ENCODE measurements around the gene PLXNA4.
A peak's percentile ranks its signal among the peaks of the same experiment; 100 is the strongest.
"Not testable (repeated sequence)": the region's sequence is repeated elsewhere in the genome, so short reads cannot be mapped to it uniquely, and the experiment has no call there.

The PLXNA4 gene

DNA sequence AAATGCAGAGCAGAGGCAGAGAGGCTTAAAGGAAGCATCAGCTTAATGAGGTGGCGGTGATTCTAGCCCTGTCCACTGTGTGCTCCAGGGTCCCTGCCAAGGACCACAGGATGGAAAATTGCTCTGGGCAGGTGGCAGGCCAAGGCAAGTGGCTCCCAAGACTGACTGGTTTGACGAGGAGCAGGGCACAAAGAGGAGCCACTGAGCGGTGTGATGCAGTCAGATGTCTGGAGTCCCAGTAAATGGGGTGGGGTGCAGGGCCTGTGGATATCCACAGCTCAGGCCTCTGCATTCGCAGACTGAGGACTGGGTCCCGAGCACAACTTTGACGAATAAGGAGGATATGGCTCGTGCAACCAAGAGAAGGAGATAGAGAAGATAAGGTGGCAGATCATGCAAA lies 385.6 kb downstream of the PLXNA4 start:
- no peak for DNase-seq

DNA sequence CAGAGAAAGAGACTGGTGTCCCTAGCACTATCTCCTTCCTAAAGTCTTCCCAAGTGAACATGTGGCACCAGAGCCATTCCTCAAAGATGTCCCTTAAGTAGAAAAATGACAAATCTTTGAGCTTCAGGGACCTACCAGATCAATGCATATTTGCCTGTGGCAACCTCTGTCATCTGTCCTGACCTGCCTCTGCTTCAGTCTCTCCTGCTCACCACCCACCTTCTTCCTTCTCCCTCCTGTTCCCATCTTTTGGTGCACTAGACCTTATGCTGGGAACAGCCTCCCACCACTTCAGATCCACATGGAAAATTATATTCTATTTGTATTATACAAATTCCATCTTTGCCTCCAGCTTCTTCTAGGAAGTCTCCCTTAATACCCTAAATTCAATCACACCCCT lies 386.4 kb downstream of the PLXNA4 start:
- no peak for DNase-seq

DNA sequence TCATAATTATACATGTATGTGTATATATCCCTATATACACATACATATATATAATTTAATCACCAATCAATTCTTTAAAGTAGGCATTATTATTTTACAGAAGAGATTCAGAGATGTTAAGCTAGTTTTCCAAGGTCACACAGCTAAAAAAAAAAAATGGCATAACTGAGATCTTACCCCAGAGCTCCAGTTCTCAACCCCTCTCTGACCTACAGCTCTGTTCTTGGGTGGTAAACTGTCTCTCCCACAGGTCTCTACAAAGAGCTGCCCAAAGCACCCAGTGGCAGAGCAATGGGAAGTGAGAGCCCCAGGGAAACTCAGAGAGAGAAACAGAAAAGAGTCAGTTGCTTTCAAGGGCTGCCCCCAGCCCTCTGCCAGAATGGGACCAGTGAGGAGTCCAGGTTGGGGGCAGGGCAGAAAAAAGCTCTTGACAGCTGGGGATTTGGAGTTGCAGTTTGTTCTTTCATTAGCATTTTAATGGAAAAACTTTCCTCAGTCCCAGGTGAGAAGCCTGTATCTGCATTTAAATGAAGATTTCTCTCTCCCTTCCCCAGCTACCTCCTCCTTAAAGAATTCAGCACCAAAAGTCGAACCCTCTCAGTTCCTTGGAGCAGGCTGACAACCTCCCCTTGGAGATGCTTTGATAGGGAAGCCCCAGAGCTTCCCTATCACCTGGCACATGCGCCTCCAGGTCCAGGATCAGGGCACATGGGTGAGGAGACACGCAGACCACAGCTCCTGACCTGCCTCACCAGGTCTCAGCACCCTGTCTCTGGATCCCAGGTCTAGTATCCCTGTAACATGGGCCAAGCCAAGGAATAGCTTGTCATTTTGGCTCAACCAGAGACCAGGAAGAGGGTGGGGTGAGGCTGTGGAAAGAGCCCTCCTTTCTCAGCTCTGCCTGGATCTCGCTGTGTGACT lies 388.1 kb downstream of the PLXNA4 start:
- no peak for DNase-seq

DNA sequence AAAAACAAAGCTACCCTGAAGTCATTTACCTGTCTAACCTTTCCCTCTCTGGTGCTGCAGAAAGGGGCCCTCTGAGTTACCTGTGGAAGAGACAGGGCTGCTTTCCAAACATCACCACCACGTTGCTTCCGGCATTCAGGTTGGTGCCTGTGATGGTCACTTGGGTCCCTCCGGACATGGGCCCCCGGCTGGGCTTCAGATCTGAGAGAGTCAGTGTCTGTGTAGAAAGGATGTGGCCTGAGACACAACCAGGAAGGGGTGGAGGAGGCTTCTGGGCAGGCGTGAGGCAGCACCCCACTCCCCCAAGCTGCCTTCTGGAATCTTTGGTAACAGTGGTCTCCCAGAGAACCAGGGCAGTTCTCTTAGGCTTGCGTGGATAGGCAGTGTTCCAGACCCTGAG lies 388.9 kb downstream of the PLXNA4 start:
- DNase-seq: no peak

DNA sequence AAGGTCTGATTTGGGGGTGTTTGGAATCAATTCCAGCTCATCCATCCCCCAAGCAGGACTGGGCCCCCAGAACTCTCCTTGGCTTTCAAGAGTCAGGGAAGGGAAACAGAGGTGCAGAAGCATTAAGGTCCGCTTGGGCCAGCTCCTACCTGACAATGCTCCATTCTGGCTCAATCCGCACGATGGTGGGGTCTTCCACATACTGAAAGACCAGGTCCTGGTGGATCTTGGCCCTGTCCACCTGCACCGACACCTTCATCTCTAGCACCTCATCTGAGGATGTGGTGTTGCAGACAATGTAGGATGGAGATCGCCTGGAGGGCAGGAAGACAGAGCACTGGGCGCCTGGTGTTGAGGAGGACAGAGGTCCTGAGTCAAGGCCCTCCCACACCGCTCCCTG lies 391.1 kb downstream of the PLXNA4 start:
- no peak for DNase-seq

DNA sequence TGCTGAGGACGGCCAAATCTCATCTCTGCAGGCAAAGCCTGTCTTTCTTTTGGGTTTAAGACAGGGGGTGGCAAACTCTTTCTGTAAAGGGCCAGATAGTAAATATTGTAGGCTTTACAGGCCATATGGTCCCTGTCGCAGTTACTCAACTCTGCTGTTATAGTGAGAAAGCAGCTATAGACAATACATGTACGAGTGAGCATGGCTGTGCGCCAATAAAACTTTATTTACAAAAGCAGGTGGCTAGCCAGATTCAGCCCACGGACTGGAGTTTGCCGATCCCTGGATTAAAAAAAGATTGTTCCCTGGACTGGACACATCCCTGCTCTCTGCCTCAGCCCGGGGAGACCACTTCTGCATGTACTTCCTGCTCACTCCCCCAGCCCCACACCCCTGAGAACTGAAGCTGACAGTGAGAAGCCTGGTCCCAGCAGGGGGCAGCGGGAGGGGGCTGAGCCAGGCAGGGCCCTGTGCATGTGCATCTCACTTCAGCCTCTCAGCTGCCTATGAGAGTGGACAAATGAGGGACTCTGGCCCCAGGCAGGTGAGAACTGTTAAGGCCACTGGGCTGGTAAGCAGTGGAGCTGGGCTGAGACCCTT lies 392.4 kb downstream of the PLXNA4 start:
- no peak for DNase-seq

DNA sequence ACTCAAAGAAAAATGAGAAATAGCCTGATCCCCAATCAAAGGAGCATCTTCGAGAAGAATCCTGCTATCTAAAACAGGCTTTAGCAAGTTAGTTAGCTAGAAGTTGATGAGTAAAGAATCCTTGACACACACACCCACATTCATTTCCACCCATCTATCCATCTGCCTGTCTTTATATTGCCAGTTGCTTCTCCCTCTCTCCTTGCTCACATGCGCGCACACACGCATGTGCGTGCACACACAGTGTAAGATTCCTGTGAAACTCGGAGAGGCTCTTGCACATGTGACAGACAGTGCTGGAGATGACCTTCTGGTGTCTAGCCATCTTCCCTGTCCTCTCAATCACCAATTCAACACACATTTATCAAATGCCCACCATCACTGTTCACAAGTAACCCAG lies 393.3 kb downstream of the PLXNA4 start:
- no peak for DNase-seq

DNA sequence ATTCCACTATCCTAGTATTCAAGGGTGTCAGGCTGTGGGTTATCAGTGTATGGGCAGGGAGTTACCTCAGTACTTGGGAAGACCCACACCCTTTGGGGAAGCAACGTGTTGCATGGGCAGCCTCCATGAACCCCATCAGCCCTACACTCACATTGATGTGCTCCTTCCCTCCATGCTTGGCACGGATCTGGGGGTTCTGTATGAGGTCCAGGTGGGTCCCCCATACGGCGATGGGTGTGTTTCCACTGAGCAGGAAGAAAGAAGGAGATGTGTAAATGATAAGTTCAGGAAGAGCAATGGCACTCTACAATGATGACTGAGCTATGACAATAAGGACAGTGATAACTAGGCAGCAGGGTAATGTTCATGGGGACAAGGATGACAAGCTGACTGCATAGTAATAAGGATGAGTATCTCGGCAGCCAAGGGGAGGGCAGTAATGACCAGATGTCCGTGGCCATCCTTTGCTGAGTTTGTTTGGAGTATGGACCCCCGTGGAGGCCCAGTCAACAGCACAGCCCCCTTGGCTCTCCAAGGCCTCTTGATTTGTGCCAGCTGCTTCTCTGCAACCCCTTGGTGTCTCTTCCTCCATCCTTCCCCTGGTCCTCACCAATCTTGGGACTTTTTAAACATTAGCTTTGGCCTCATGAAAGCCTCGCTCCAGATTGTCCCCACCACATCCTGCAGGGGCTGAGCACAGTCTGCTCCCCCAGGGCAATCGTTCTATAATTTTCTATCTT lies 394.2 kb downstream of the PLXNA4 start:
- no peak for DNase-seq

DNA sequence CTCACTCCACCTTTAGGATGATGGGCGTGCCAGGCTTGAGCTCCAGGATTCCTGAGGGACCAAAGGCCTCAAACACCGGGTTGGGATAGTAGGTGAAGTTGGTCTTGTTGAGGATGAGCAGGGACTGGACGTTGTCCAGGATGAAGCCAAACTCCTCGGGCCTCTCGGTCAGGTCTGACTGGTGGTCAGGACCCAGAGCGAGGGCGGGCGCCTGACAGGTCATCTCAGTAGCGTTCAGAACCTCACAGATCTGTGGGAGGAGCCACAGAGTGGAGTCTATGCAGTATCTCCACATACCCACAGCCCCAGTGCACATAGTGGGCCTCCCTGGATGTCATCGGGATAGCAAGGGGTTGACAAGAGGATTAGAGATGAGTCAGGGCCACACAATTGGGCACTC lies 394.9 kb downstream of the PLXNA4 start:
- DNase-seq: no peak

DNA sequence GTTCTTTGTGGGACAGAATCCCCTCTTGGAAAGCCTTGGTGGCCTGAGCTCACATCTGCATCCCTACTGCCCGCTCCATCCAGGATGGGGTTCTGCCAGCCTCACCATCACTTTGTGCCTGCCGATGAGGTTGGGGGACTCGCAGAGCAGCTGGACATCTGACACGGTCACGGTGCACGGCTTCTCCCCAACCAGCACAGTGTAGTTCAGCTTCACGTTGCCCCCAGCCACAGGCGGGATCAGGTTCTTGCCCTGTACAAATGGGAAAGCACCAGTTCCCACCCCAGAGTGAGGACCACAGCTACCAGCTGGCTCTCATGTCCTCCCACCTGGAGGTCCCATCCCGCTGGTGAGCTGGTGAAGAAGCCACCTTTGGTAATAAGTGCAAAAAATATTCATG lies 395.8 kb downstream of the PLXNA4 start:
- no peak for DNase-seq

DNA sequence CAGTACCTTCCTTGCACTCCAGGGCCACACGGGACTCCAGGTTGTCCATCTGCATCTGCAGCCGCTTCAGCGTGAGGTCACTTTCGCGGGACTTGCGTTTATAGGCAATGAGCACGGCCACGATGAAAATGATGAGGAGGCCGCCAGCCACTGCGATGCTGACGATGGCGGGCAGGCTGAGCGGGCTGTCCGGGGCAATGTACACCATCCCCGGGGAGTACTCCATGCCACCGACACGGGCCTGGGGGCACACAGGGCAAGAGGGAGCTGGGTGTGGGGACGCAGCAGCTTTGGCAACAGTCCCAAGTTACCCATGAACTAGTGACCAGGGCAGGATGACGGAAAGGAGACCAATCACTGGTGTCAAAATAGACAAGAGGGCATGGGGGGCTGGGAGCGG lies 396.6 kb downstream of the PLXNA4 start:
- no peak for DNase-seq

DNA sequence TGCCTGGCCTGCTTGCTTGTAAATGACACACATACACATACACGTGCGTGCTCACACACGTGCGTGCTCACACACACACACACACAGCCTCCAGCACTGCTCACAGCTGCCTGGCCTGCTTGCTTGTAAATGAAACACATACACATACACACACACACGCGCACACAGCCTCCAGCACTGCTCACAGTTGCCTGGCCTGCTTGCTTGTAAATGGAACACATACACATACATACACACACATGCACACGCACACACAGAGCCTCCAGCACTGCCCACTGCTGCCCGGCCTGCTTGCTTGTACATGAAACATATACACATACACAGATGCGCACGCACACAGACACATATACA lies 397.2 kb downstream of the PLXNA4 start:
- no peak for DNase-seq

DNA sequence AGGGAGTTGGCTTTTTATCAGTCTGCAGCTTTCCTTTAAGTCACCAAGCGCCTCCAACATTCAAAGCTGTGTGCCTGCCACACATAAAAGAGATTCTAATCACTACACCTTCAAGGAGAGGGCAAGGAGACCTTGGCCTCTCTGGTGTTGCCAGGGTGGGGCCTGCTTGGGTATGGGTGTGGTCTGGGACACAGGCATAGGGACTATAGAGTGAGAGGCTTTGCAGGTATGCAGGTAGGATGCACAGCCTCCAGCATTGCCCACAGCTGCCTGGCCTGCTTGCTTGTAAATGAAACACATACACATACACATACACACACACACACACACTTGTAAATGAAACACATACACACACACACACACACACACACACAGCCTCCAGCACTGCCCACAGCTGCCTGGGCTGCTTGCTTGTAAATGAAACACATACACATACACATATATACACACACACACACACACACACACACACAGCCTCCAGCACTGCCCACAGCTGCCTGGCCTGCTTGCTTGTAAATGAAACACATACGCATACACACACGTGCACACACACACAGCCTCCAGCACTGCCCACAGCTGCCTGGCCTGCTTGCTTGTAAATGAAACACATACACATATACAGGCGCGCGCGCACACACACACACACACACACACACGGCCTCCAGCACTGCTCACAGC lies 397.7 kb downstream of the PLXNA4 start:
- DNase-seq: not testable (repeated sequence)

DNA sequence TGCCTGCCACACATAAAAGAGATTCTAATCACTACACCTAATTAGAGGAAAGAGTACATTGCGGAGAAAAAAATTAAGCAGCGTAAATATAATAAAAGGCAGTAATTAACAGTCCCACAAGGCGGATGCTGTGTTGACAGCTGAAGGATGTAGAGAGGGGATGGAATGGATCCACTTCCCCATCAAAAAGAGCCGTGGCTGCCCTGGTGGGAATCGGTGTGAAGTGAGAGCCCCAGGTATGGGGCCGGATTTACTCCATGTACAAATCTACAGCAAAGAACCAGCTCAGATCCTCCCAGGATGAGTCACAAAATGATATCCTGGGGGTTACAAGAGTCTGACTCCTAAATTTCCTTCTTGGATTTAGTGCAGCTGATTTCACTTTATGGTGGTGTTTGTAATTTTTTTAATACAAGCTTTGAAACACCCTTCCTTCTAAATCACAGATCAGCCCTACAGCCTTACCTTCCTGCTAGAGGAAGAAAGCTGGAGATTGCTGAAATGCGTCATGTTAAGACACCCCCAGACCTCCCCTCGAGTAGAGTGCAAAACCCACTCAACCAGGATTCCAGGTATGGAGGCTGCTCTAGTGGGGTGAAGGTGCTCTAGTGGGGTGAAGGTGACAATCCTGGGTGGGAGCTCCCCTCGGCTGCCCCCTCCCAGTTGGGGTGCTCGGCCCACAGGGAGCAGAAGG lies 398.4 kb downstream of the PLXNA4 start:
- no peak for DNase-seq

DNA sequence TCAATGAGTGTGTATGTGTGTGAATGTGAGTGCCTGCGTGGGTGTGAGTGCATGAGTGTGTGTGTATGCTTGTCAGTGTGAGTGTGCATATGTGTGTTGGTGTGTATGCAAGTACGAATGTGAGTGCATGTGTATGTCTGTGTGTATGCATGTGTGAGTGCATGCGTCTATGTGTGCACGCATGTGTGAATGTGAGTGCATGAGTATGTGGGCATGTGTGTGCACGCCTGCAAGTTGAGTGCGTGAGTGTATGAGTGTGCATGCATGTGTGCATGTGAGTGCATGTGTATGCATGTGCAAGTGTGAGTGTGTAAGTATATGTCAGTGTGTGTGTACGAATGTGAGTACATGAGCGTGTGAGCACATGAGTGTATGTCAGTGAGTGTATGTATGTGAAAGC lies 399.6 kb downstream of the PLXNA4 start:
- DNase-seq: no peak

DNA sequence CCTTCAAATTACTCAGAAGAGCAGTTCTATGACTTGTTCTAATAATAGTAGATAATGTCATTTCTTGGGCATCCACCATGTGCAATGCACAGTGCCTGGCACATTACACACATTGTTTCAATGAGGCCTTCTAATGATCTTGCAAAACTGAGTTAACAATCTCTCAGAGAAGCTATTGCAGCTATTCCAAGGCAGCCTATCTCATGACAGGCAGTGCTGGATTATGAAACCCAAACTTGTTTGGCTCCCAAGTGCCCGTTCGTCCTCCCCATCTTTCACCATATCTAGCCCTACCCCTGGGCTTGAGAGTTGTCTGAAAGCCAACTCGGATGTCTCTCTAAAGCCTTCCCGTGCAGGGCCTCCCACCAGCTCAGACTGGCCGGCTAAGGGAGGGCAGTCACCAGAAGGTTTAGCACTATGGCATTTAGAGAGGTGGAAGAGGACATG lies 405.1 kb downstream of the PLXNA4 start:
- DNase-seq: no peak

DNA sequence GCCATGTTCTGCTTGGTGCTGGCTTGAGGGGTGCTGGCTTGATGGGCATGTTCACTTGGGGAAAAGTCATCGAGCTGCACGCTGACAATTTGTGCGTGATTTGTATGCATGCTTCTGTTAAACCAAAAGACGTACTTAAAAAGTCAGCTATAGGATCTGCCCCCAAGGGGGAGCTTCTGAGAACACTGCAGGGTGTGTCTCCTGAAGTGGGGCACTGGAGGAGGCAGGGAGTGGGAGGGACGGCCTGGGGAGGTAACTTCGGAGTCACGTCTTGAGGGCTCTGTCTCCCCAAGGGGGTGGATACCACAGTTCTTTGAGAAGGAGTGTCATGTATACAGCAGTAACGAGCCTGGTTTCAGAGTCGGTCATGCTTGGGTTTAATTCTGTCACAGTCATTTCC lies 406.5 kb downstream of the PLXNA4 start:
- DNase-seq: no peak

DNA sequence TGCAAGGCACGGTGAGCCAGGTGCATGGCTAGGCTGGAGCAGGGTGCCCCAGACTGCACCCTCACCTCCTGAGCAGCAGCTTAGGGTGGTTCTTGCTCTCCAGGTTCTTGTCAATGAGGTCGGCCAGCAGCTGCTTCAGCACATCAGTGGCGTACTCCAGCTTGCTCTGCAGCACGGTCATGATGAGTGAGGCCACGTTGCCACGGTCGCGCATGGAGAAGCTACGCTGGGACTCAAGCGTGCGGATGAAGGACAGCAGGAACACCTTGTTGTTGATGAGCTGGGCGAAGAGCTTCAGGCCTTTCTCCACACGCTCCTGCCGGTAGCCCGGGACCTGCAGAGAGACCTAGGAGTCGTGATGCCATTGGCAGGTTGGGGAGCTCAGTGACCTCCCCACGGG lies 408.0 kb downstream of the PLXNA4 start:
- DNase-seq: no peak

DNA sequence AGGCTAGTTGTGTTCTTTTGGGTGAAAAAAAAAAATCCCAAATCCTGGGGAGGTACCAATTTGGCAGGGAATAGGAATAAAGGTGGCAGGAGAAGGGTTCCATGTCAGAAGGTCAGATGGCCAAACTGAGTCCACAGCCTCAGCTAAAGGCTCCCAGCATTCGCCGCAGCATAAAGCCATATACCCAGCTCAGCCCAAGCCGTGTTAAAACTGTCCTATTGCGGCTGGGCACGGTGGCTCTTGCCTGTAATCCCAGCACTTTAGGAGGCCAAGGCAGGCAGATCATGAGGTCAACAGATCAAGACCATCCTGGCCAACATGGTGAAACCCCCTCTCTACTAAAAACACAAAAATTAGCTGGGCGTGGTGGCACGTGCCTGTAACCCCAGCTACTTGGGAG lies 410.6 kb downstream of the PLXNA4 start:
- DNase-seq: not testable (repeated sequence)

DNA sequence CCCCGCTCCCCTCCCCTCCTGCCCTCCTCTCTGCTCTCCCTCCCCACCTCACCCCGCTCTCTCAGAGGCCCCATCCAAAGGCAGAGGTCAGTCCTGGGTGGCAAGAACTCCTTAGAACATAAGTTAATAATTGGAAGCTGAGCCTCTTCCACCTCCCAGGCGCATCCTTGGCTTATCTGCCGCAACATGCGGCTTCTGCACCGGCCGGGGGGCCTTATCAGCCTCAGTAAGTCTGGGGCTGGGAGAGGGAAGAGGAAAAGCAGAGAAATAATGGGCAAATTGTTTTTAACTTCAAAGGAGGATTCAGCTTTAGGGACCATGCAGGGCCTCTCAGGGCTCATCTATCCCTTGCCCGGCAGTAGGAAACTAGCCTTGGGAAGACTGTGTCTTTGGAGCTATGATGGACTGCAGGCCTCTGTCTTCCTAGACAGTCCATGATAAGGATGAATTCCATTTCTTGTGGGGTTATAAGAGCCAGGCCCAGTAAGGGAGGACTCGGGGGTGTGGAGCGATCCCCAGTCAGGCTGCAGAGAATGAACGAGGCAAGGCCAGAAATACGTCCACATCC lies 411.6 kb downstream of the PLXNA4 start:
- no peak for DNase-seq

DNA sequence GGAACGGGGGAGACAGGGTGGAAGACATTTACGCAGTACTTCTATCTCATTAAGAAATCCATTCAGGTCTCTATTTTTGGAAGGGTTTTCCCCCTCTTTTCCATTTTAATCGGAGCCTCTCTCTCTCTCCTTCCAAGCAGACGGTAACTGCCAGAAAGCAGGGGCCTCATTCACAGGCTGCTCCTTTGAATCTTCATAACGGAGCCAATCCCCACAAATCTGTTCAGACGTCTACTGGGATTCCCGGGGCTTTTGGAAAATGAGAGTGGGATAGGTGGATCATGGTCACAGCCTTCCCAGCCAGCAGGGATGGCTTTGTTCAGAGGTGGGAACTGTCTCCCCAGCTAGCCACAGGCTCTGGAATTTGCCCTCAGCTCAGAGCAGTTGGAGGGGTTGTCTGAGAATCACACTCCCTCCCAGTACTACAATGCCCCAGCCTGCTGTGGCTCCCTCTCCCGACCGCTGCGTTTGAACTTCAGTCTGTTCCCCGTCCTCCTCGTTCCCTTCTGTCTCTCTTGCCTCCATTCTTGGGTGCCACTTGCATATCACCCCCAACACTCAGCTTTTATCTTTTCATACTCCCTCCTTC lies 413.6 kb downstream of the PLXNA4 start:
- DNase-seq: peak; percentile 35

DNA sequence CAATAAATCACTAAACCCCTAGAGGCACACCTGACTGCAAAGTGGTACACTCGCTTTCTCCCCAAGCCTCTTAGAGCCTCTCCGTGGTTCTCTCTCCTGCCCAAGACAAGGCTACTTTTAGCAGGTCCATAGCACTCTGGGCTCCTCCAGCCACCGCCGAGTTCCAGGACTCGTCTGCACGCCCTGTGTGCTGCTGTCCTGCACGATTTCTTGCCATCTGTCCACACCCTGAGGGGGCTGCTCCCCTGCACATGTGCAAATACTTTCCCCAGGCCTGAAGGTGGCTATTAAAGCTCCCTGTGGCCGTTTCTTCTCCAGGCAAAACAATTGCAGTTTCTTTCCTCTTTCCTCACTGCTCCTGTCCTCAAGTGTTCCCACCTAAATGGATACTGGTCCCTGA lies 414.3 kb downstream of the PLXNA4 start:
- no peak for DNase-seq
